ENCODE data around the gene ZNF674.
"Not testable (repeated sequence)": the region's sequence is repeated elsewhere in the genome, so short reads cannot be mapped to it uniquely, and the experiment has no call there.

Gene ZNF674

GRCh38 chrX:46478634-46479033, 66.6 kb downstream of the ZNF674 start:
- DNase-seq (ENCODE audit: low read depth in 2 of 3, low spot score in 2 of 3) = not testable (repeated sequence)

- DNase-seq (ENCODE audit: low read depth in 2 of 3, low spot score in 2 of 3) = no peak
Measured at GRCh38 chrX:46477435-46477834, 67.8 kb downstream of the ZNF674 start.

DNA sequence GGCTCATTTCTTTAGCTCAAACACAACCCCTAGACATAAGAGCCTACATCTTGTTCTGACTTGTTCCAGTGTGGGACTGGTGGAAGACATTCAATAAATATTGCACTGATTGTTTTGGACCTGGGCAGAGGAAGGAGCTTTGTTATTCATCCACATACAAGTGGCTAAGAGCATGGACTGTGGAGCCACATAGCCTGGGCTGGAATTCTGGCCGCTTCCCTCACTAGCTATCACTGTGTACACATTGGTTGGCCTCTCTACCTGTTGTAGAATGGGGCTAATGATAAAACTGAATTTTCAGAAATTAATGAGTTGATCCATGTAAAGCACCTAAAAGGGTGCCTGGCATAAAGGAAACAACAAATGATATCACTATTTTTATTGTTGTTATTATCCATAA, 80.0 kb downstream of the ZNF674 start:
- DNase-seq (ENCODE audit: low read depth in 2 of 3, low spot score in 2 of 3) = no peak

GRCh38 chrX:46463682-46464081, 81.5 kb downstream of the ZNF674 start:
- DNase-seq (ENCODE audit: low read depth in 2 of 3, low spot score in 2 of 3) = no peak

DNA sequence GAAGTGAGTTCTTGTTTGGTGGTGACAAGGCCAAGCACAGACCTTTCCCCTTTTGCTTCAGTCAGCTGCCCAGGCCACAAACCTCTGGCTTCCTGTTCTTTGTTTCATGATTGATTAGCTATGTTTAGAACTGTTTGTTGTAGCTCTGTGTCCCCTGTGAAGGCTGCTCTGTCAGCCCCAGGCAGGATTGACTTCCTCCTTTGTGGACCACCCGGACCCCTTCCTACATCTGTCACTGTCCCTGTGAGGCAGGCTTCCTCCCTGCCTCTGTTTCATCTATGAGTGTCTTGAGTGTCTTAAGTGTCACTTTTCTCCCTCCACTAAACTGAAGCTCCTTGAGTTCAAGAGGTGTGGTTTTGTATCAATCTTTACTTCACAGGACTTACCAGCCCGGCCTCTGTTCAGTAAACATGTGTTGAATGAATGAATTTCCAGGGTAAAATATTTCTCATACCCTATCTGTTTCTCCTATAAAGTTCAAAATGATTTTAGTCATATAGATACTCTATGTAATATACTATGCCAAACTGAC, 83.5 kb downstream of the ZNF674 start:
- DNase-seq (ENCODE audit: low read depth in 2 of 3, low spot score in 2 of 3) = no peak

DNA sequence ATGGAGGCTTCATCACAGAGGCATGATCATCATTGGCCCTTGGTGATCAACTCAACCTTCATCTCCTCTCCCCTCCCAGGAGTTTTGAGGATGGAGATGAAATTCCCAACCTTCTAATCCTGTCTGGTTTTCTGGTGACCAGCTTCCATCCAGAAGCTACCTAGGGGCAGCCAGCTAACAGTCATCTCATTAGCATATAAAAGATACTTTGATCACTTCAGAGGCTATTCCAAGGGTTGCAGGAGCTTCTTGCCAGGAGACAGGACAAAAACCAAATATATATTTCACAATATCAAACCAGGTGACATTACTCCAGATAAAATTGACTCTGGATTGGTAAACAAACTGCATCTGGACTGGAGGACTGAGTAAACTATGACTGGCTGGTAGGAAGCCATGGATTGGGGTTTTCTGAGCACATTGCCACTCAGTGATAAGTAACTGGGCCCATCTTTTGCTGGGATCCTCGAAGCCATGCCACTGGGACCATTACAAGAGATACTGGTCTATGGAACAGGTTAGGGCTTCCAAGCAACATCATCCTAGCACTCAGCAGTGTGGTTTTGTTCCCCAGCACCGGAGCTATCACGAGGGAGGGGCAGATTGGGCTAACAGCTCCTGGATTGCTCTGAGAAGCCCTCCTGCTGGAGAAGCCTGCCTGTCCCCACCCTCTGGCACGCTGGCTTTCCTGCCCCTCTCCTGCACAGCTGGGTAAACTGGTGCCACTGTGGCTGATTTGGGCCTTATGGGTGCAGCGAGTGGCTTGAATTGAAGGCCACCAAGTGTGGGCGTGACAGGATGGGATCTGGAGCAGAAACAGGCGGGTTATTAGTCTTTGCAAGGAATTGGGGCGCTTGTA, 84.2 kb downstream of the ZNF674 start:
- DNase-seq (ENCODE audit: low read depth in 2 of 3, low spot score in 2 of 3) = not testable (repeated sequence)

- no peak for DNase-seq (ENCODE audit: low read depth in 2 of 3, low spot score in 2 of 3)
Measured at GRCh38 chrX:46459603-46460002, 85.6 kb downstream of the ZNF674 start.

DNA sequence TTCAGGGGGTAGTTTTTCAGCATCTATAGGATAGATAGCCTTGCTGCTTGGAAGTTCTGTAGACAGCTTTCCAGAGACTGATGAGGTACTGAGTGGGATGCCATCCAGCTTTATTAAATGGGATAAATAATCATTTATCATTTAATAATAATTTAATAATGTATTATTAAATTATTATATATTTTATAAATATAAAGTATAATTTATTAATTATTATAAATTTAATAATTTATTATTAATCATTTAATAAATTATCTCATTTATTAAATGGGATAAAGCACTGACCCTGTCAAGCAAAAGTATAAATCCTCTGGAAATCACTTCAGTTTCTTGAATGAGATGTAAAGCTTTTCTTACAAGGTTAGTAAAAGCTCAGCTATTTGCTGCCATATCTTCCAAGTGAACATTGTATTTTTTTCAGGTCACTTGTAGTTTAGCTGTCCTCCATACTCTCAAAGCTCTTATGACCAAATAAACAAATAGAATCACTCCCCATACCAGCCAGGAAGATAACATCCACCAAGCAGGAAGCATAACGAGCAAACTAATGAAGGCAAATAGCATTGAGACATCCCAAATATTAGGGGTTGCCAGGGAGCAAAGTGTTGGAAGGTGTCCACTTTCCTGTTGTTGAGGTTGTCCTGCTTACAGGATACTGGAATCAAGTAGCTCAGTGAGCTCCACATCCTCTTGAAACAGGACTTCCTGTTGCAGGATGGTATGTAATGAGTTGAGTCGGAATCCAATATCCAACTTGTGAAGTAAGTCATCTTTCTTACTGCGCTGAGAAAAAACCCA, 88.9 kb downstream of the ZNF674 start:
- DNase-seq (ENCODE audit: low read depth in 2 of 3, low spot score in 2 of 3) = no peak
